Measurements from ENCODE around the gene METTL25B.
A peak's percentile ranks its signal among the peaks of the same experiment; 100 is the strongest.
"Not testable (repeated sequence)": the region's sequence is repeated elsewhere in the genome, so short reads cannot be mapped to it uniquely, and the experiment has no call there.

Gene METTL25B

GRCh38 chr1:156750191-156750672, 22.0 kb downstream of the METTL25B start:
- DNase-seq = no peak

DNA sequence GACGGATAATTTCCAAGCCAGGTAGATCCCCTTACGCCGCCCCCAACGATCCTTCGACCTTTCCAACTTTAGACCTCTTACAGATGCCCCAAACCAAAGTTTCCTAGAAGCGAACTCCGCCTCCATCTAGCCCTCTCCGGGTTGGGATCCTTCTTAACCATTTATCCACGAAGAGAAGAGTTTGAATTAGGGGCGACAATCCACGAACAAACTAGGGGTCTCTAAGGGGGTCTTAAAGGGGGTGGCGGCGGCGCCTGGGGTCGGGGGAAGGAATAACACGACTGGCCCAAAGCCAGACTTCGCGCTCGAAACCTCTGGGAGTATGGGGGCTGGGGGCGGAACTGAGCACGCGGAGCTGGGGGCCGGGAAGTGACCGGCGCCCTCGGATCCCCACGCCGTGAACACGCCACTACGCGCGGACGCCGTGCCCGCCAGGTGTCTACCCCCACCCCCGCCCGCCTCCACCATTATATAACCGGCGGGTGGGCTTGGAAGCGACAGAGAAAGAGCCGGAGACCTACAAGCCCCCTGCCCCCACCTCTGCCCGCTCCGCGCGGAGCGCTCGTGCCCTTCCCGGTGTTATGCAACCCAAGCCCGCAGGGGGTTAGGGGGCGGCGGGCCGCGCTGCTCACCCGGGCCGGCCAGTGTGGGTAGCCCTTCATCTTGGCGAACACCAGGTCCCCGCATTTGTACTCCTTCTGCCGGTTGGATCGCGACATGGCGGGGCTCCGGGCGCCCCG, 22.6 kb downstream of the METTL25B start:
- DNase-seq = no peak

- no peak for DNase-seq
Measured at GRCh38 chr1:156751451-156751756, 23.1 kb downstream of the METTL25B start, which contains the start of gene HDGF. Gene HDGF (minus strand): TSS chr1:156751675. CDS start chr1:156751429, 246 bp downstream.

DNA sequence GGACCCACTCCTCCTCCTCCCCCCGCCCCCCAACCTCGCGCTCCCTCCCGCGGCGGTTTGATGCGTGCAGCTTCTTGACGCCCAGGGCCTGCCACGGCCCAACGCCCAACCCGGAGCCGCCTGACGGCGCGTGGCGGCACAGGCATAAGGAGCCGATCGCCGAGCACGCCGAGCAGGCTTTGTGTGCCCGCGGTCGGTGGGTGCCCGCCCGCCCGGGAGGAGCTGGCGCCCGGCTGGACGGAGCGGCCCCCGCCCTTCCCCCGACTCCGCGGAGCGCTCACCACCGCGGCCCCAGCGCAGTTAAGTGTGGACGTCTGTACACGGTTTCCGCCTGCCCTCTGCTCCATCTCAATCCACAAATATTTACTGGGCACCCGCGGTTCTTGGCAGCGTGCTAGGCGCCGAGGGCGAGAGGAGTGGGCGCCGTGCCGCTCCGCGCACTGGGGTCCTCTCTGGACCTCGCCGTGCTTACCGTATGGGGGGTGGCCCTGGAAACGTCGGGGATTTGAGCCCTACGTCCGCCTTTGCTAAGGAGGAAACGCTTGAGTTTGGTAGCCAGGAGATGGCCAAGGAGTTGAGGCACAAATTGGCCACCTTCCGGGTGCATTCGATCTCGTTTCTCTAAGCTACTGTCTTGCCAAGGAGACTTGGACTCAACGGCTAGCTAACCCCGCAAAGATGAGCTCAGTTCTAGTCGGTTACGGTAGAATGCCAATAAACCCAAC, 23.6 kb downstream of the METTL25B start:
- peak; percentile 98 for DNase-seq

- DNase-seq = no peak
Measured at GRCh38 chr1:156752843-156753482, 24.7 kb downstream of the METTL25B start.

DNA sequence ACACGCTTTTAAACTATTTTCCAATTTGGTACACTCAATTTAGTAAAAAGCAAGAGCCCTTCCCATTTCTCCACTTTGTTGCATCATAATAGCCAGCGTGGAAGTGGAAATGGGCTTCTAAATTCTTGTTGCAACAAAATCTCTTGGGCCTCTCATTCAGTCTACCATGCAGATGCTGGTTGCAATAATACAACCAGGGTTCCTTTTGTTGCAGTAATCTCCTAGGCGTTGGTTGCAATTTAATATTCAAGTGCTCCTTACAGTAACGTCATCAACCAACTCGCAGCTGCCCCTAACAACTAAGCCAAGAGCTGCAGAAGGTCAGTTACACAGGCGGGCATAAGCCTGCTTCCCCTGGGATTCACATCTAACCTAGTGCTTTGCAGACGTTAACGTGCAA, 25.9 kb downstream of the METTL25B start:
- DNase-seq = no peak

DNA sequence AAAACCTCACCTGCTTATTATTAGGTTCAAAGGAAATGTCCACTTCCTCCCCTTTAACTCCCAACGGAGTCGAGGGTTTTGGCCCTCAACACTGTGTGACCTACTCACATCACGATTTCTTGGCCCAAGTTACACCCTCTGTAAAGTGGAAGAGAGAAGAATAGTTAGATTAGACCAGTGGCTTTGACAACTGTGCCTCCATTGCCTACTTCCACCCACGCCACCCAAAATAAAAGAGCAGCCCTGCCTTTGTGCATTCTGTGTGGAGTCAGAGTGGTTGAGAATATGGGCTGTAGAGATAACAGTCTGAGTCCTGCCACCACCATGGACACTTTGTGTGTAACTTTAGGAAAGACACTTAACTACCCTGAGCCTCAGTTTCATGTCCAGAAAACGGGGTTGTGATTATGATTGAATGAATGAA, 27.3 kb downstream of the METTL25B start:
- DNase-seq = no peak

GRCh38 chr1:156756355-156756754, 28.1 kb downstream of the METTL25B start:
- no peak for DNase-seq

- DNase-seq = not testable (repeated sequence)
Measured at GRCh38 chr1:156757572-156758253, 29.4 kb downstream of the METTL25B start.

GRCh38 chr1:156760092-156760795, 32.0 kb downstream of the METTL25B start:
- DNase-seq = no peak

DNA sequence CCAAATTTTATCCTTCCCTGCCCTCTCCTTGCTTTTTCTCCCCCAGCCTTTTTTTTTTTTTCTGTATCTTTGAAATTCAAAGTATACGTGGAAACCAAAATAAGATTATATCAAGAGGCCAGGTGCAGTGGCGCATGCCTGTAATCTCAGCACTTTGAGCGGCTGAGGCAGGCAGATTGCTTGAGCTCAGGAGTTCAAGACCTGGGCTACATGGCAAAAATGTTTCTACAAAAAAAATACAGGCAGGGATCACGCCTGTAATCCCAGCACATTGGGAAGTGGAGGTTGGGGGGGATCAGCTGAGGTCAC, 32.5 kb downstream of the METTL25B start:
- DNase-seq = no peak

GRCh38 chr1:156765136-156765535, 36.9 kb downstream of the METTL25B start:
- not testable (repeated sequence) for DNase-seq

DNA sequence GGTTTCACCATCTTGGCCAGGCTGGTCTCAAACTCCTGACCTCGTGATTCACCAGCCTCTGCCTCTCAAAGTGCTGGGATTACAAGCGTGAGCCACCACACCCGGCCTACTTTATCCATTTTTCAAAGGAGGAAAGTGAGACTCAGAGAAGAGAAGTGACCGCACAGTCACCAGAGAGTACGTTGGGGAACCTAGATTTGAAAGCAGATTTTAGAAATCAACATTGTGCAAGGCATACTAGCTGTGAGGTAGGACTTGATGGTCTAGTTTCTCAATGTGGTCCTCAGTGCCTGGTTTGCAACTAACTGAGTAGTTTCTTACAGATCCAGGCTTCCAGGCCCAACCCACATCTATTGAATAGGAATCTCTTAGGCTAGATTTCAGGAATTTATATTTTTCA, 37.4 kb downstream of the METTL25B start:
- no peak for DNase-seq

- DNase-seq = no peak
Measured at GRCh38 chr1:156766298-156767100, 38.2 kb downstream of the METTL25B start.

- peak; percentile 98 for DNase-seq
Measured at GRCh38 chr1:156767101-156767878, 39.0 kb downstream of the METTL25B start, which contains the start of gene PRCC. Gene PRCC (plus strand): TSS chr1:156767535. CDS start chr1:156767772, 237 bp downstream.

GRCh38 chr1:156767879-156768604, 39.8 kb downstream of the METTL25B start:
- no peak for DNase-seq

GRCh38 chr1:156768610-156769295, 40.5 kb downstream of the METTL25B start:
- DNase-seq = no peak

- DNase-seq = no peak
Measured at GRCh38 chr1:156772222-156772621, 44.0 kb downstream of the METTL25B start.

DNA sequence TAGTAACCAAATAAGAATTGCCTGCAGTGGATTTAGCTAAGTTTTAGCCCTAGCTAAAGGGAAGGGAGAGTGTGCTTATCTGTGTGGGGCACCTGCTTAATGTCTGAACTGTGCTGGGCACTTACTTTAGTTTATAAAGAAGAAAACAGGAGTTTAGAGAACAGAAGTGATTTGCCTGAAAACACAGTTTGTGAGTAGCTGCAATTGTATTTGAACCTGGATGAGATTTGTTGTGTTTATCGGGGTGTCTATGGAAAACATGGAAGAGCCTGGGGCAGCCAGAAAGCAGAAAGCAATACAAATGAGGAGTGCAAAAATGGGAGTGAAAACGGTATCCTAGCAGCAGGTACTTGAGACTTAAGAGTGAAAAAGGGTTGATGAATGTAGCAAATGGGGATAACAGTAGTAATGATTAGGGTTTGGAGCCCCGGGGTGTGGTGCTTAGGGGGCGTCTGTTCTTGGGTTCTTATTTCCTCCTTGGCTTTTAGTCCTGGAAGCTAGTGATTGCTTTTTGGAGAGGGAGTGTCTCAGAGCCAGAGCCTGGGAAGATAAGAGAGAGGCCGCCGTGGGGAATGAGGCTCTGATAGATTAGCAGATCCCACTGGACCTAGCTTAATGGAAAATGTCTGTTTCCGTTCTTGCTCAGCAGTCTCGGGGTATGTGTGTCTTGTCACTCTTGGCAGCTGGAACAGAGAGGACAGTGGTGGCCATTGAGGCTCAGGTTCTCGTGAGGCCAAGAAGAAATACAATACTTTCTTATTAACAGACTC, 44.6 kb downstream of the METTL25B start:
- no peak for DNase-seq

Data from right forelimb (tissue), 1 donor.